ENCODE data around the gene AQP12A. TPM values are rescaled to one million over a fixed set of nuclear protein-coding genes. Genes with fewer than 3 reads are reported as not detected.

AQP12A gene
- polyA plus RNA-seq, 3 donors = 105 TPM; not detected in 2

DNA sequence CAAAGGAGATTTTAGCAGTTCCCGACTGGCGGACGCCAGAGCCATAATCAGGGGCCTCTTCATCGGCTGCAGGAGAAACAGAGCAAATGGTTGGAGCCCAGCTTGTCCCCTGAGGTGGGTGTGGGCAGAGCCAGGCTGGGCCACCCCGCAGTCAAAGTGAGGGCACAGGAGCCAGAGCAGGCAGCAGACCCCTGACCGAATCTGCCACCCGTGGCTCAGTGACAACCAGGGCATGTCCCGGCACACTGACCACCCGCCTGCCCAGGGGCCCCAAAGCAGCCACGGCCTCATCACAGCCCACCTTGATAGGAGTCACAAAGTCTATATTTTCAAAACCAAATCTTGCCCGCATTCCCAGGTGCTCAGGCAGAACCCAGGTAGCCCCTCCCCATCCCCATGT is 55.6 kb downstream of the AQP12A start:
- no peak overlapping the region for H3K27ac ChIP-seq (ENCODE audit: low read depth, low read length)
- WGBS, 3 donors = 91 to 93% (median 91%) methylated on average over 11 of the region's 11 CpGs

Other genes starting within 250 kb of the AQP12A start
- 1 to 10 TPM; 4.6 to 6.7 (median 6.5) TPM for gene ANKMY1, start 133.9 kb upstream of the AQP12A start, polyA plus RNA-seq
- gene DUSP28, start 131.5 kb upstream of the AQP12A start, polyA plus RNA-seq = 1 to 10 TPM; 3.2 to 4.6 (median 4.3) TPM
- gene RNPEPL1, start 123.4 kb upstream of the AQP12A start, polyA plus RNA-seq = 100 to 1,000 TPM in 1 of 3 donors, 10 to 100 TPM in 2; 53.8 to 107 (median 72.8) TPM
- gene CAPN10, start 105.1 kb upstream of the AQP12A start, polyA plus RNA-seq = 10 to 100 TPM; 13.4 to 25.3 (median 18.7) TPM
- 1 to 10 TPM in 2 of 3 donors, under 1 TPM in 1; 0.60 to 2.3 (median 1.6) TPM for gene GPR35, start 66.4 kb upstream of the AQP12A start, polyA plus RNA-seq
- gene AQP12B, start 9.0 kb upstream of the AQP12A start, polyA plus RNA-seq = 100 to 1,000 TPM in 1 of 3 donors, under 1 TPM in 1, not detected in 1; 0.03 to 159 TPM
- 10 to 100 TPM in 1 of 3 donors, under 1 TPM in 2; 0.11 to 18.6 (median 0.18) TPM for gene KIF1A, start 128.4 kb downstream of the AQP12A start, polyA plus RNA-seq
- under 1 TPM; 0.34 to 0.80 (median 0.39) TPM for gene AGXT, start 177.0 kb downstream of the AQP12A start, polyA plus RNA-seq
- under 1 TPM in 2 of 3 donors, not detected in 1; 0.37 to 0.48 TPM for gene MAB21L4, start 204.3 kb downstream of the AQP12A start, polyA plus RNA-seq
- 1 to 10 TPM in 1 of 3 donors, under 1 TPM in 2; 0.01 to 1.3 (median 0.02) TPM for gene CROCC2, start 214.5 kb downstream of the AQP12A start, polyA plus RNA-seq

Measured in adipose tissue (tissue), 3 donors.